MCF 10A (cell line): ENCODE measurements around the gene MSI2. TPM values are rescaled to one million over a fixed set of nuclear protein-coding genes. Genes with fewer than 3 reads are reported as not detected.

Source experiments
- BruUV-seq: library from RNA; stranded (reverse); fragments of 400-500 nt; replicated peaks from 2 replicates; lab custom pipeline; 2021; lab: Mats Ljungman, UMichigan
- CTCF ChIA-PET: fragments of 300-600 bp; sonication (Branson Sonifier 250); formaldehyde crosslinking; extraction: SDS; loops from one replicate; lab custom pipeline; 2021; ENCODE audit warnings: antibody characterized with exemption, inconsistent platforms; lab: Yijun Ruan, JAX
- POLR2A ChIA-PET: fragments of 300-600, 350-650 bp; sonication (Branson Sonifier 250); formaldehyde crosslinking; extraction: SDS; loops from one replicate; lab custom pipeline; 2020; ENCODE audit warnings: antibody characterized with exemption, inconsistent platforms; lab: Yijun Ruan, JAX
- DNase-seq: peaks from one replicate; pipeline ENCODE4 v3.0.0-alpha.2; 2018; ENCODE audit not compliant: unreplicated experiment
- H3K27ac Mint-ChIP-seq: one replicate; pipeline ENCODE4 v1.8.0; 2022; ENCODE audit warnings: mild to moderate bottlenecking, low read depth, mixed read lengths; ENCODE audit not compliant: unreplicated experiment
- H3K27me3 Mint-ChIP-seq: one replicate; pipeline ENCODE4 v1.8.0; 2022; ENCODE audit warnings: mixed read lengths; ENCODE audit not compliant: insufficient read depth, unreplicated experiment
- H3K36me3 Mint-ChIP-seq: one replicate; pipeline ENCODE4 v1.8.0; 2022; ENCODE audit warnings: mild to moderate bottlenecking, moderate library complexity, mixed read lengths; ENCODE audit not compliant: insufficient read depth, unreplicated experiment
- H3K4me1 Mint-ChIP-seq: one replicate; pipeline ENCODE4 v1.8.0; 2022; ENCODE audit warnings: mixed read lengths; ENCODE audit not compliant: insufficient read depth, unreplicated experiment
- H3K4me3 Mint-ChIP-seq: one replicate; pipeline ENCODE4 v1.8.0; 2022; ENCODE audit warnings: mild to moderate bottlenecking, moderate library complexity, mixed read lengths; ENCODE audit not compliant: unreplicated experiment
- H3K9me3 Mint-ChIP-seq: one replicate; pipeline ENCODE4 v1.8.0; 2022; ENCODE audit warnings: mixed read lengths; ENCODE audit not compliant: unreplicated experiment
- intact Hi-C: fragments of 100-400 bp; cut with micrococcal nuclease; formaldehyde crosslinking; loops from 2 replicates; pipeline ENCODE4 v1.14.1; 2022
- total RNA-seq: library from RNA; stranded (reverse); gene quantifications from 2 replicates; pipeline ENCODE4 v1.2.3, GENCODE V29; 2022
- TF ChIP-seq, protein P1 (sequence below): fragments of 200-600 bp; IDR thresholded peaks from one replicate; pipeline ENCODE4 v1.8.0; 2022; ENCODE audit warnings: antibody characterized with exemption, mild to moderate bottlenecking; ENCODE audit not compliant: unreplicated experiment

The MSI2 gene
- total RNA-seq, 1 experiment from 2014 or later = 60.6 TPM

DNA sequence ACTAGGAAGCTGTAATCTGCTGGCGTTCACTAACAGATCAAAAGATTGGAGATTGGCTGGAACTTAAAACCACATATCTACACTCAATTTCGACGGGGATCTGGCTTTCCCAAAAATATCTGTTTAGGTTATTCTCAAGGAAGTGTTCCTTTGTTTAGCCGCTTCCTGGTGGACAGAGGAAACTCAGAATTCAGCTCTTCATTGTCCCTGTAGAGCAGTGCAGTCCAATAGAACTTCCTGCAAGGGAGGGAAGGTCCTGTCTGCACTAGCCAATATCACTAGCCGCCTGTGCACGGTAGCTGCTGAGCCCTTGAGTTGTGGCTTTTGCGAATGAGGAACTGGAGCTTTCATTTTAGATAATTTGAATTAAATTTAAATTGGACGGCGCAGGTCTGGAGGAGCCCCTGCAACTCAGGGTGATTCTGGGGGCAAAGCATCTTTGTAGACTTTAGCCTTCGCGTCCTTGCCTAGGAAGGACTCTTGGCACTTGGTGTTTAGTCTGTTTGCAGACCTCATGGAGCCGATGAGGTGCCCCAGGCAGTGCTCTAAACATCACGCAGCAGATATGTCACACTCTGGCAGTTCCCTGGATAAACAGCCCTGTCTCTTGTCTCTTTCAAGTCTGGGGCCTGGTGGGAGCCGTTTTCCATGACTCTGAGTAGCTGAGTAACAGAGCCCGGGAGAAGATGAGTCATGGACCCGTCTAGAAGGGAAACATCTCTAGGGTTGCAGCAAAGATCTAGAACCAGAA lies 366.5 kb downstream of the MSI2 start:
- CTCF ChIA-PET = interaction anchor here (0.7 to 1.5 kb wide), 3 partner anchors 9 to 1160 kb away, joined by 3 to 4 read pairs (median 3); no protein-coding TSS in a partner anchor
- TF ChIP-seq, protein P1, sequence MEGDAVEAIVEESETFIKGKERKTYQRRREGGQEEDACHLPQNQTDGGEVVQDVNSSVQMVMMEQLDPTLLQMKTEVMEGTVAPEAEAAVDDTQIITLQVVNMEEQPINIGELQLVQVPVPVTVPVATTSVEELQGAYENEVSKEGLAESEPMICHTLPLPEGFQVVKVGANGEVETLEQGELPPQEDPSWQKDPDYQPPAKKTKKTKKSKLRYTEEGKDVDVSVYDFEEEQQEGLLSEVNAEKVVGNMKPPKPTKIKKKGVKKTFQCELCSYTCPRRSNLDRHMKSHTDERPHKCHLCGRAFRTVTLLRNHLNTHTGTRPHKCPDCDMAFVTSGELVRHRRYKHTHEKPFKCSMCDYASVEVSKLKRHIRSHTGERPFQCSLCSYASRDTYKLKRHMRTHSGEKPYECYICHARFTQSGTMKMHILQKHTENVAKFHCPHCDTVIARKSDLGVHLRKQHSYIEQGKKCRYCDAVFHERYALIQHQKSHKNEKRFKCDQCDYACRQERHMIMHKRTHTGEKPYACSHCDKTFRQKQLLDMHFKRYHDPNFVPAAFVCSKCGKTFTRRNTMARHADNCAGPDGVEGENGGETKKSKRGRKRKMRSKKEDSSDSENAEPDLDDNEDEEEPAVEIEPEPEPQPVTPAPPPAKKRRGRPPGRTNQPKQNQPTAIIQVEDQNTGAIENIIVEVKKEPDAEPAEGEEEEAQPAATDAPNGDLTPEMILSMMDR = no peak
- H3K4me3 Mint-ChIP-seq = no peak overlapping the region

DNA sequence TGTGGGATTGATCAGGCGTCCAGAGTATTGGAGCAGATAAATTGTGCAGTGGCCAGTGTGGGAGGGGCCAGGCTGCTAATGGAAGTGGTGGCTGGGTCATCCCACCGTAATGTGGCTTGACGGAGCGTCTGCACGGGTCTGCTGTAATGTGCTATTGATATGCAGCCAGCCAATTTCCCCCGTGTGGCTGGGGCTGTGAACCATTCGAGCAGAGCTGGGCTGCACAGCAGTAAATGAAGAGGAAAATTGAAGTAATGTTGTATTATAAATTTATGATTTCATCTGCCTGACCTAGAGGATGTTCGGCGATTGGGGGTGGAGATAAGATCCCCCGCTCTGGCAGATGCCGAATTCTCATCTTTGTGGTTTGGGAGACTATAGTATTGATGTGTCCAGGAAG lies 367.3 kb downstream of the MSI2 start:
- Mint-ChIP-seq H3K9me3 (no peaks in the 10 kb centered on the region), H3K27ac (no peak overlapping the region), H3K4me3 (no peak overlapping the region), H3K36me3 (peaks cover 41% of the 10 kb centered on the region), H3K4me1 (no peaks in the 10 kb centered on the region), H3K27me3 (no peaks in the 10 kb centered on the region)
- POLR2A ChIA-PET = interaction anchor here (0.6 kb wide), 1 partner anchor 51 kb away, joined by 4 read pairs; no protein-coding TSS in a partner anchor
- no peak for DNase-seq
- TF ChIP-seq, protein P1 = no peak
- intact Hi-C loops = no loop called here
- CTCF ChIA-PET = interaction anchor here (0.6 to 0.7 kb wide), 2 partner anchors 48 to 1161 kb away, joined by 3 read pairs; no protein-coding TSS in a partner anchor
- BruUV-seq = no TSS peak

More for the DNA sequence above, 366.5 kb downstream of the MSI2 start:
- no peaks in the 10 kb centered on the region for H3K9me3 Mint-ChIP-seq
- peak; percentile 35 for DNase-seq
- H3K4me1 Mint-ChIP-seq = no peaks in the 10 kb centered on the region
- H3K27me3 Mint-ChIP-seq = no peaks in the 10 kb centered on the region
- no TSS peak for BruUV-seq
- peaks cover 34% of the 10 kb centered on the region for H3K36me3 Mint-ChIP-seq
- intact Hi-C loops = no loop called here
- POLR2A ChIA-PET = interaction anchor here (0.6 kb wide), 1 partner anchor 488 kb away, joined by 3 read pairs; no protein-coding TSS in a partner anchor
- H3K27ac Mint-ChIP-seq = no peak overlapping the region

DNA sequence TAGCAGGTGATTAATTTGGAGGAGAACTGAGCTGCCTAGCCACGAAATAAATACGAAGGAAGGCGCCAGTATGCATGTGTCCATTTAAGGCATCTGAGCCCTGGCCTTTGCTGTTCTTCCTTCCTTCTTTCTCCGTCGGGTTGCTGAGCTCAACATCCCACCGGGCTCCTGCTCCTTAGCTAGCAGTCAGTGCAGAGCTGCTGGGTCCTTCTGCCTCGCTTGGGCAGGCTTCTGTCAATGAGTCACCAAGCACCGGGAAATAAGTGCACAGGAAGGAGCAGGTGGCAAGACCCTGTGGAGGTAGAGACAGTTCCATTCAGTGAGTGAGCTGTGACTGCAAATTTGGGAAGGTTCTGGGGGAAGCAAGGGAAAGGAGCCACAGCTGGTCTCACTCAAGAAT lies 368.1 kb downstream of the MSI2 start:
- Mint-ChIP-seq H3K27me3 (no peaks in the 10 kb centered on the region), H3K27ac (no peak overlapping the region), H3K4me3 (no peak overlapping the region), H3K36me3 (peaks cover 40% of the 10 kb centered on the region), H3K4me1 (no peaks in the 10 kb centered on the region), H3K9me3 (no peaks in the 10 kb centered on the region)
- ChIA-PET CTCF (interaction anchor here (0.6 kb wide), 1 partner anchor 209 kb away, joined by 3 read pairs; no protein-coding TSS in a partner anchor), POLR2A (no interaction called here)
- no peak for DNase-seq
- TF ChIP-seq, protein P1 = no peak
- no TSS peak for BruUV-seq
- intact Hi-C loops = no loop called here

DNA sequence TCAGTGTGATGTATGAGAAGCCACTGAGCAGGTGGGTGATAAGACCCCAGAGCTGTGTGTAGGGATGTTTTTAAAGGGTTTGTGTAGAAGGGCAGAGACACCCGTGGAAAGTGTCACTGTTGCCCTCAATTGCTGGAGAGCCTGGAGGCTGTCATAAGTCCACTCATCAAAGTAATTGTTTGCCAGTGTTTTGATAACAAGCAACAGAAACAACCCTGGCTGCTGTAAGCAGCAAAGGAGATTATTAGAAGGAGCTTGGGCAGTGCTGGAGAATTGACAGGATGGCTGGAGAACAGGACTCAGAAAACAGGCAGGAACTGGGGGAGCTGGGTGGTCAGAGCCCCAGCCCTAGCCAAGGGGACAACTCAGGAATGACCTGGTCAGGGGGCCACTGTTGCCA lies 369.2 kb downstream of the MSI2 start:
- ChIA-PET POLR2A (interaction anchor here (0.9 kb wide), 1 partner anchor 12 kb away, joined by 3 read pairs; no protein-coding TSS in a partner anchor), CTCF (interaction anchor here (0.6 to 1.4 kb wide), 3 partner anchors 10 to 27 kb away, joined by 3 to 6 read pairs (median 3); no protein-coding TSS in a partner anchor)
- no peak overlapping the region for H3K27ac Mint-ChIP-seq
- no peaks in the 10 kb centered on the region for H3K9me3 Mint-ChIP-seq
- H3K36me3 Mint-ChIP-seq = peaks cover 38% of the 10 kb centered on the region
- TF ChIP-seq, protein P1 = no peak
- intact Hi-C loops = no loop called here
- H3K4me3 Mint-ChIP-seq = no peak overlapping the region
- no peak for DNase-seq
- no peaks in the 10 kb centered on the region for H3K4me1 Mint-ChIP-seq
- no TSS peak for BruUV-seq
- no peaks in the 10 kb centered on the region for H3K27me3 Mint-ChIP-seq
